ENCODE results near the gene MDGA2. TPM values are rescaled to one million over a fixed set of nuclear protein-coding genes. Genes with fewer than 3 reads are reported as not detected.
A peak's percentile ranks its signal among the peaks of the same experiment; 100 is the strongest.

The MDGA2 gene
- total and polyA plus RNA-seq, 2 of the 13 experiments (the other 11 are each of a cell fraction or from before 2014, with no cell fraction given): not detected

- H3K9me3 ChIP-seq (ENCODE audit: low read length): no peaks in the 10 kb centered on the region
- H3K4me2 ChIP-seq (ENCODE audit: low read depth, low read length): no peak overlapping the region
- BruUV-seq (replicated peaks): no TSS peak
- no peaks in the 10 kb centered on the region for H3K79me2 ChIP-seq (ENCODE audit: insufficient read depth, low read length)
- ATAC-seq (peak; percentile 47; the same call in 2 of the 3 replicates), DNase-seq (ENCODE audit: low spot score) (no peak), FAIRE-seq (no peak)
- no peak overlapping the region for H3K9ac ChIP-seq (ENCODE audit: insufficient read depth, low read depth, low read length)
- H3K27me3 ChIP-seq (ENCODE audit: control insufficient read depth in 1 of 2, insufficient read depth in 2 of 2, low read length in 2 of 2): no peaks in the 10 kb centered on the region
- intact Hi-C loops (cut with micrococcal nuclease; ENCODE audit: unreplicated experiment) (no loop called here), in situ Hi-C loops (cut with HindIII; ENCODE audit: extremely low pct_ligation_motif_present, low pct_unique_long_range_greater_than_20kb) (no loop called here)
- CTCF ChIA-PET (ENCODE audit: low intra/inter-chr PET ratio, low total read pairs): no interaction called here
- no peaks in the 10 kb centered on the region for H3K36me3 ChIP-seq (replicated peaks in 1 of 2; ENCODE audit: control insufficient read depth in 1 of 2, insufficient read depth in 2 of 2, low read length in 2 of 2)
- H3K4me1 ChIP-seq (ENCODE audit: insufficient read depth, low read length): no peaks in the 10 kb centered on the region
- no peak overlapping the region for H3K4me3 ChIP-seq (replicated peaks in 1 of 3; ENCODE audit: insufficient read depth in 1 of 3, low read depth in 2 of 3, low read length in 3 of 3)
- WGBS (ENCODE audit: low lambda C conversion rate): 0% methylated on average over 4 of the region's 6 CpGs
- no peak overlapping the region for H3K27ac ChIP-seq (ENCODE audit: extremely low read length, insufficient read depth, low read length)
- H2AFZ ChIP-seq (ENCODE audit: low read length): no peak overlapping the region
- no peaks in the 10 kb centered on the region for H4K20me1 ChIP-seq (ENCODE audit: insufficient read depth, low read length)
- POLR2A ChIA-PET: no interaction called here
- no peak for TF ChIP-seq CEBPZ (IDR thresholded peaks at IDR 0.05; ENCODE audit: low read length)
- no peak for TF ChIP-seq BRF2 (CRISPR knock-in tag; IDR thresholded peaks at IDR 0.05)
- TF ChIP-seq NRL (CRISPR knock-in tag; IDR thresholded peaks at IDR 0.05; ENCODE audit: borderline replicate concordance): no peak
- no peak for TF ChIP-seq SPEN (CRISPR knock-in tag; IDR thresholded peaks at IDR 0.05; ENCODE audit: low read depth)
- no peak for TF ChIP-seq HNRNPUL1 (IDR thresholded peaks at IDR 0.05; ENCODE audit: low read depth, low read length)
- no peak for TF ChIP-seq ZNF264 (CRISPR knock-in tag; IDR thresholded peaks at IDR 0.05)
- TF ChIP-seq CREBL2 (CRISPR knock-in tag; IDR thresholded peaks at IDR 0.05; ENCODE audit: borderline replicate concordance): no peak
- TF ChIP-seq ESRRA (CRISPR knock-in tag; IDR thresholded peaks at IDR 0.05; ENCODE audit: low read depth): no peak
- TF ChIP-seq FOXM1 (CRISPR knock-in tag; IDR thresholded peaks at IDR 0.05): no peak
- TF ChIP-seq CEBPB (IDR thresholded peaks at IDR 0.05; ENCODE audit: borderline replicate concordance, low read depth, low read length): no peak
- no peak for TF ChIP-seq SNAPC4 (CRISPR knock-in tag; IDR thresholded peaks at IDR 0.05)
- no peak for TF ChIP-seq HNF4A (CRISPR knock-in tag; IDR thresholded peaks at IDR 0.05)
- no peak for TF ChIP-seq RFX3 (CRISPR knock-in tag; IDR thresholded peaks at IDR 0.05)
- TF ChIP-seq HIVEP1 (CRISPR knock-in tag; IDR thresholded peaks at IDR 0.05): no peak
- no peak for TF ChIP-seq SETDB1 (CRISPR knock-in tag; IDR thresholded peaks at IDR 0.05; ENCODE audit: borderline replicate concordance)
Measured at GRCh38 chr14:47365233-47365632, 310.2 kb downstream of the MDGA2 start.

Measured in HepG2 (cell line).